ENCODE data around the gene ANKRD29. TPM values are rescaled to one million over a fixed set of nuclear protein-coding genes. Genes with fewer than 3 reads are reported as not detected.
A peak's percentile ranks its signal among the peaks of the same experiment; 100 is the strongest.

Gene ANKRD29
- total RNA-seq = 1 to 10 TPM in 1 of 4 donors, under 1 TPM in 3; 0.57 to 2.1 (median 0.77) TPM
- polyA plus RNA-seq = 1 to 10 TPM; 1.1 to 1.3 (median 1.2) TPM
- long read RNA-seq, donor 1 = 0 reads
- long read RNA-seq, donor 2, partial matches to known transcripts = 0 of 3 reads
- long read RNA-seq, donor 2, other reads (novel, unspliced or antisense) = 1 of 3 reads

- intact Hi-C loops (cut with DNase I) = no loop called here
- TF ChIP-seq, protein P1, sequence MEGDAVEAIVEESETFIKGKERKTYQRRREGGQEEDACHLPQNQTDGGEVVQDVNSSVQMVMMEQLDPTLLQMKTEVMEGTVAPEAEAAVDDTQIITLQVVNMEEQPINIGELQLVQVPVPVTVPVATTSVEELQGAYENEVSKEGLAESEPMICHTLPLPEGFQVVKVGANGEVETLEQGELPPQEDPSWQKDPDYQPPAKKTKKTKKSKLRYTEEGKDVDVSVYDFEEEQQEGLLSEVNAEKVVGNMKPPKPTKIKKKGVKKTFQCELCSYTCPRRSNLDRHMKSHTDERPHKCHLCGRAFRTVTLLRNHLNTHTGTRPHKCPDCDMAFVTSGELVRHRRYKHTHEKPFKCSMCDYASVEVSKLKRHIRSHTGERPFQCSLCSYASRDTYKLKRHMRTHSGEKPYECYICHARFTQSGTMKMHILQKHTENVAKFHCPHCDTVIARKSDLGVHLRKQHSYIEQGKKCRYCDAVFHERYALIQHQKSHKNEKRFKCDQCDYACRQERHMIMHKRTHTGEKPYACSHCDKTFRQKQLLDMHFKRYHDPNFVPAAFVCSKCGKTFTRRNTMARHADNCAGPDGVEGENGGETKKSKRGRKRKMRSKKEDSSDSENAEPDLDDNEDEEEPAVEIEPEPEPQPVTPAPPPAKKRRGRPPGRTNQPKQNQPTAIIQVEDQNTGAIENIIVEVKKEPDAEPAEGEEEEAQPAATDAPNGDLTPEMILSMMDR (IDR thresholded peaks at IDR 0.05) = no peak
- WGBS, 3 donors = 1 to 2% (median 1%) methylated on average over 50 to 86 of the region's 86 CpGs
- peaks cover 3% of the 10 kb centered on the region for H3K4me1 ChIP-seq
- ATAC-seq (peak in 3 of 4 donors; percentile 29 to 53 (median 30)), DNase-seq (peak; percentile 45 to 51)
- no peak within 1 kb of the TSS for H3K27ac ChIP-seq
- H3K36me3 ChIP-seq (ENCODE audit: insufficient read depth in 1 of 2, low read depth in 1 of 2) = no peaks in the 10 kb centered on the region
- peak within 1 kb of the TSS; percentile 65 for H3K4me3 ChIP-seq
- peaks cover 0 to 38% (median 7%) of the 10 kb centered on the region in 3 donors for H3K27me3 ChIP-seq (ENCODE audit: insufficient read depth in 3 of 3, low read length in 2 of 3)
- H3K9me3 ChIP-seq = no peaks in the 10 kb centered on the region
Observed at GRCh38 chr18:23662309-23663263, at the start of gene ANKRD29. Gene ANKRD29 (minus strand): TSS chr18:23662911. CDS start chr18:23662730, 181 bp downstream.

GRCh38 chr18:23712445-23712844 is 49.7 kb upstream of the ANKRD29 start:
- H3K9me3 ChIP-seq = no peaks in the 10 kb centered on the region
- ATAC-seq (no peak), DNase-seq (no peak)
- H3K27ac ChIP-seq = no peak overlapping the region
- TF ChIP-seq, protein P1 (IDR thresholded peaks at IDR 0.05) = no peak
- no peaks in the 10 kb centered on the region for H3K36me3 ChIP-seq (ENCODE audit: insufficient read depth in 1 of 2, low read depth in 1 of 2)
- intact Hi-C loops (cut with DNase I) = no loop called here
- peaks cover 0 to 2% (median 0%) of the 10 kb centered on the region in 3 donors for H3K27me3 ChIP-seq (ENCODE audit: insufficient read depth in 3 of 3, low read length in 2 of 3)
- H3K4me3 ChIP-seq = no peak overlapping the region
- WGBS, 3 donors = 77 to 80% (median 79%) methylated on average over 3 of the region's 3 CpGs
- no peaks in the 10 kb centered on the region for H3K4me1 ChIP-seq

DNA sequence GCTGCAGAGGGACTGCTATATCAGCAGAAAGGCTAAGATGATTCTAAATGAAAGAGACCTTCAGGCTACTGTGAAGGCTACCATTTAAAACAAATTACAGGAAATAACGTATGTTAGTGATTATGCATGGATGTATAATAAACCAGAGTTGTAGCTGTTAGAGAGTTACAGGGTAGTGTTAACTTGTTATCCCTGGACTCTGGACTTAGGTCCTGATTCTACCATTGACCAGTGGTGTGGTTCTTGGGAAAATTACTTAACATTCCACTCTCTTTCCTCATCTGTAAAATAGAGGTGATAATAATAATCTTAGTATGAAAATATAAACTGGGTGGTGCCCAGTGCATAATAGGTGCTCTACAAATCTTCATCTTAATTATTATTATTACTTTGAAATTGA is 48.7 kb upstream of the ANKRD29 start:
- TF ChIP-seq, protein P1 (IDR thresholded peaks at IDR 0.05) = no peak
- intact Hi-C loops (cut with DNase I) = loop anchor here in 1 of 2 donors (2.0 kb wide), 1 partner anchor 29 kb away; no protein-coding TSS in a partner anchor
- H3K9me3 ChIP-seq = no peaks in the 10 kb centered on the region
- H3K4me1 ChIP-seq = no peaks in the 10 kb centered on the region
- no peaks in the 10 kb centered on the region for H3K36me3 ChIP-seq (ENCODE audit: insufficient read depth in 1 of 2, low read depth in 1 of 2)
- H3K4me3 ChIP-seq = no peak overlapping the region
- DNase-seq (no peak), ATAC-seq (no peak)
- H3K27me3 ChIP-seq (ENCODE audit: insufficient read depth in 3 of 3, low read length in 2 of 3) = peaks cover 0 to 2% (median 0%) of the 10 kb centered on the region in 3 donors
- 56 to 73% (median 63%) methylated on average over 1 of the region's 1 CpG for WGBS, 3 donors
- H3K27ac ChIP-seq = no peak overlapping the region

- TF ChIP-seq, protein P1 (IDR thresholded peaks at IDR 0.05) = no peak
- WGBS, 3 donors = 93 to 96% (median 94%) methylated on average over 1 of the region's 1 CpG
Observed at GRCh38 chr18:23710946-23711345, 48.2 kb upstream of the ANKRD29 start.

More at GRCh38 chr18:23710946-23711345, 48.2 kb upstream of the ANKRD29 start:
- H3K27ac ChIP-seq = no peak overlapping the region
- no peak overlapping the region for H3K4me3 ChIP-seq
- H3K4me1 ChIP-seq = no peaks in the 10 kb centered on the region
- ATAC-seq (no peak), DNase-seq (no peak)
- peaks cover 0 to 2% (median 0%) of the 10 kb centered on the region in 3 donors for H3K27me3 ChIP-seq (ENCODE audit: insufficient read depth in 3 of 3, low read length in 2 of 3)
- intact Hi-C loops (cut with DNase I) = loop anchor here in 1 of 2 donors (2.0 kb wide), 1 partner anchor 28 kb away; no protein-coding TSS in a partner anchor
- H3K9me3 ChIP-seq = no peaks in the 10 kb centered on the region
- no peaks in the 10 kb centered on the region for H3K36me3 ChIP-seq (ENCODE audit: insufficient read depth in 1 of 2, low read depth in 1 of 2)

Data from psoas muscle (tissue), 8 donors.